Heart left ventricle (tissue), 13 donors: ENCODE data around the gene ULK4.

Source experiments
- POLR2A ChIP-seq, 2 donors: fragments of 450-650 bp; IDR thresholded peaks; one replicate each; pipeline ENCODE4 v1.6.1; 2017; ENCODE audit warnings: antibody characterized with exemption in 2 of 2, mild to moderate bottlenecking in 2 of 2, moderate library complexity in 2 of 2
- TF ChIP-seq, protein P1 (sequence below), 12 donors: fragments of 200-600 bp; sonication (generic) in 4 of 12; IDR thresholded peaks; one replicate each; pipeline versions ENCODE4 v1.5.0 to v1.8.0; 2018 to 2022; ENCODE audit warnings: antibody characterized with exemption in 12 of 12, mild to moderate bottlenecking in 5 of 12
- donor health status: ischemic (EF 13 %, LVEDD 7.1; RV severe dilation, severe dysfunction).
- donor health status: DM: no; HTN: yes; CAD: no.
- donor health status: DM: no; HTN: no; CAD: no.
- donor health status: ischemic (EF 25% LVEDD 6.9; RV normal size, moderate dysfunction).
- donor health status: ischemic (EF 25% LVEDD 5.7; RV mildly dilated, moderate dysfunction).
- donor health status: ischemic (EF 35%, LVEDD 5.7; RV mildly dilated, moderate dysfunction).
- donor health status: nonischemic (EF 11% LVEDD 7.7; RV severe dilation, severe dysfunction).
- donor health status: DM: yes; HTN: yes; CAD: no.
- donor health status: PGD.
- donor health status: ischemic (EF 29% LVEDD 5.4; RV normal size, mild dysfunction).
- donor health status: nonischemic (EF 23%, LVEDD 6.1; RV moderate dilation, normal function).

DNA sequence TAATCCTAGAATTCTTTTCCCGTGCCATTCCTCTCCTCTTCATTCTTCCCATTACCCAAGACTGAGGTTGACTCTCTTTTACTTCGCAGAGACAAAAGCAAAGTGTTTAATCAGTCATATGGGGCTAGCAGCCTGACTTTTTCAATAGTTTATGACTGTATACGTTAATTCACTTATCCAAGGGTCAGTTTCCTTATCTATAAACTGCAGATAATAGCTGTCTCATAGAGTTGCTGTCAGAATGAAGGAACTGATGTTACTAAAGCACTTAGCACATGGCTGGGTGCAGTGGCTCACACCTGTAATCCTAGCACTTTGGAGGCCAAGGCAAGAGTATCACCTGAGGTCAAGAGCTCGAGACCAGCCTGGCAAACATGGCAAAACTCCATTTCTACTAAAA is 43.5 kb upstream of the ULK4 start:
- no peak for TF ChIP-seq POLR2A (IDR thresholded peaks at IDR 0.05)
- TF ChIP-seq, protein P1, sequence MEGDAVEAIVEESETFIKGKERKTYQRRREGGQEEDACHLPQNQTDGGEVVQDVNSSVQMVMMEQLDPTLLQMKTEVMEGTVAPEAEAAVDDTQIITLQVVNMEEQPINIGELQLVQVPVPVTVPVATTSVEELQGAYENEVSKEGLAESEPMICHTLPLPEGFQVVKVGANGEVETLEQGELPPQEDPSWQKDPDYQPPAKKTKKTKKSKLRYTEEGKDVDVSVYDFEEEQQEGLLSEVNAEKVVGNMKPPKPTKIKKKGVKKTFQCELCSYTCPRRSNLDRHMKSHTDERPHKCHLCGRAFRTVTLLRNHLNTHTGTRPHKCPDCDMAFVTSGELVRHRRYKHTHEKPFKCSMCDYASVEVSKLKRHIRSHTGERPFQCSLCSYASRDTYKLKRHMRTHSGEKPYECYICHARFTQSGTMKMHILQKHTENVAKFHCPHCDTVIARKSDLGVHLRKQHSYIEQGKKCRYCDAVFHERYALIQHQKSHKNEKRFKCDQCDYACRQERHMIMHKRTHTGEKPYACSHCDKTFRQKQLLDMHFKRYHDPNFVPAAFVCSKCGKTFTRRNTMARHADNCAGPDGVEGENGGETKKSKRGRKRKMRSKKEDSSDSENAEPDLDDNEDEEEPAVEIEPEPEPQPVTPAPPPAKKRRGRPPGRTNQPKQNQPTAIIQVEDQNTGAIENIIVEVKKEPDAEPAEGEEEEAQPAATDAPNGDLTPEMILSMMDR (IDR thresholded peaks at IDR 0.05), result no peak
